HEK293 (cell line): Measurements from ENCODE around the gene UGCG.

ENCODE experiments used
- CTCF ChIP-seq: fragments of 450-650 bp; formaldehyde crosslinking; IDR thresholded peaks from 2 replicates; pipeline ENCODE4 v1.5.1; 2016; ENCODE audit warnings: missing biosample characterization, missing genetic modification characterization
- GLI4 ChIP-seq: fragments of 450-650 bp; formaldehyde crosslinking; IDR thresholded peaks from 2 replicates; pipeline ENCODE4 v1.5.1; 2016; ENCODE audit warnings: missing biosample characterization, missing genetic modification characterization
- ZBTB44 ChIP-seq: fragments of 450-650 bp; IDR thresholded peaks from 2 replicates; pipeline ENCODE4 v1.5.1; 2018; ENCODE audit warnings: missing biosample characterization, mild to moderate bottlenecking, missing genetic modification characterization
- ZNF626 ChIP-seq: fragments of 450-650 bp; sonication (Bioruptor Pico); formaldehyde crosslinking; IDR thresholded peaks from 2 replicates; pipeline ENCODE4 v1.5.1; 2018; ENCODE audit warnings: missing biosample characterization, missing genetic modification characterization, inconsistent platforms

GRCh38 chr9:111949919-111950318 is 53.3 kb downstream of the UGCG start:
- TF ChIP-seq ZNF626 (tag by site-specific recombination), result no peak
- TF ChIP-seq CTCF, result no peak
- TF ChIP-seq GLI4 (tag by site-specific recombination), result no peak
- no peak for TF ChIP-seq ZBTB44 (tag by site-specific recombination)
